Measurements from ENCODE around the gene TEX51.

GRCh38 chr2:126887506-126887905 is 11.2 kb upstream of the TEX51 start:
- TF ChIP-seq CTCF (conservative IDR thresholded peaks at IDR 0.05; ENCODE audit: low read length) = no peak
- TF ChIP-seq EZH2phosphoT487 (IDR thresholded peaks at IDR 0.05; ENCODE audit: borderline replicate concordance, low read depth, low read length) = no peak

Data from OCI-LY7 (cell line).